Measurements from ENCODE around the gene HNRNPA0.
"Not testable (repeated sequence)": the region's sequence is repeated elsewhere in the genome, so short reads cannot be mapped to it uniquely, and the experiment has no call there.

Gene HNRNPA0

GRCh38 chr5:137791799-137792198, 37.6 kb upstream of the HNRNPA0 start:
- DNase-seq (ENCODE audit: low spot score) = no peak
- in situ Hi-C loops (cut with MboI; ENCODE audit: low pct_unique_long_range_greater_than_20kb, low sequenced_read_pairs, unreplicated experiment) = no loop called here
- TF ChIP-seq CTCF (IDR thresholded peaks at IDR 0.05; ENCODE audit: extremely low read depth, insufficient read depth, missing control alignments) = no peak

GRCh38 chr5:137791387-137791786, 37.2 kb upstream of the HNRNPA0 start:
- in situ Hi-C loops (cut with MboI; ENCODE audit: low pct_unique_long_range_greater_than_20kb, low sequenced_read_pairs, unreplicated experiment) = no loop called here
- no peak for TF ChIP-seq CTCF (IDR thresholded peaks at IDR 0.05; ENCODE audit: extremely low read depth, insufficient read depth, missing control alignments)
- DNase-seq (ENCODE audit: low spot score) = no peak

GRCh38 chr5:137788560-137788959, 34.4 kb upstream of the HNRNPA0 start:
- DNase-seq (ENCODE audit: low spot score); in situ Hi-C loops (cut with MboI; ENCODE audit: low pct_unique_long_range_greater_than_20kb, low sequenced_read_pairs, unreplicated experiment): not testable (repeated sequence)

- in situ Hi-C loops (cut with MboI; ENCODE audit: low pct_unique_long_range_greater_than_20kb, low sequenced_read_pairs, unreplicated experiment) = no loop called here
- DNase-seq (ENCODE audit: low spot score) = no peak
- TF ChIP-seq CTCF (IDR thresholded peaks at IDR 0.05; ENCODE audit: extremely low read depth, insufficient read depth, missing control alignments) = no peak
Observed at GRCh38 chr5:137782984-137783536, 28.9 kb upstream of the HNRNPA0 start.

GRCh38 chr5:137782055-137782454, 27.9 kb upstream of the HNRNPA0 start:
- no peak for DNase-seq (ENCODE audit: low spot score)
- in situ Hi-C loops (cut with MboI; ENCODE audit: low pct_unique_long_range_greater_than_20kb, low sequenced_read_pairs, unreplicated experiment) = no loop called here
- TF ChIP-seq CTCF (IDR thresholded peaks at IDR 0.05; ENCODE audit: extremely low read depth, insufficient read depth, missing control alignments) = no peak

- in situ Hi-C loops (cut with MboI; ENCODE audit: low pct_unique_long_range_greater_than_20kb, low sequenced_read_pairs, unreplicated experiment) = no loop called here
- peak; percentile 66 for TF ChIP-seq CTCF (IDR thresholded peaks at IDR 0.05; ENCODE audit: extremely low read depth, insufficient read depth, missing control alignments)
- DNase-seq (ENCODE audit: low spot score) = peak; percentile 30
Observed at GRCh38 chr5:137778772-137779564, 24.8 kb upstream of the HNRNPA0 start.

- in situ Hi-C loops (cut with MboI; ENCODE audit: low pct_unique_long_range_greater_than_20kb, low sequenced_read_pairs, unreplicated experiment) = not testable (repeated sequence)
Observed at GRCh38 chr5:137767937-137768336, 13.8 kb upstream of the HNRNPA0 start.

More at GRCh38 chr5:137767937-137768336, 13.8 kb upstream of the HNRNPA0 start:
- DNase-seq (ENCODE audit: low spot score) = not testable (repeated sequence)

Data from GM13977 (cell line).